HepG2 (cell line): ENCODE measurements around the gene SMYD2. TPM values are rescaled to one million over a fixed set of nuclear protein-coding genes. Genes with fewer than 3 reads are reported as not detected.

Experiments
- ATAC-seq: fragments of 200-7000 bp; cut with Tn5 transposase; 3 replicates; pipeline ENCODE4 v1.9.1; 2020; ENCODE audit warnings: mild to moderate bottlenecking, moderate library complexity
- BruUV-seq: library from RNA; stranded (reverse); fragments of 400-500 nt; replicated peaks from 2 replicates; lab custom pipeline; 2021; lab: Mats Ljungman, UMichigan
- CTCF ChIA-PET: fragments of 300-600 bp; formaldehyde crosslinking; extraction: SDS; loops from one replicate; lab custom pipeline; 2021; ENCODE audit warnings: low total read pairs, inconsistent platforms, low intra/inter-chr PET ratio; lab: Yijun Ruan, JAX
- POLR2A ChIA-PET: fragments of 350-600 bp; sonication (Branson Sonifier 250); formaldehyde crosslinking; loops from one replicate; lab custom pipeline; 2020; ENCODE audit warnings: antibody characterized with exemption, inconsistent platforms; lab: Yijun Ruan, JAX
- DNase-seq: peaks from one replicate; pipeline ENCODE4 v3.0.0-alpha.2; 2015; ENCODE audit warnings: low spot score
- FAIRE-seq: peaks from 3 replicates; lab custom pipeline; 2011; peaks lifted over from hg19 to GRCh38; lab: Jason Lieb, UNC
- H2AFZ ChIP-seq: one replicate; pipeline ENCODE4 v1.6.1; 2011; ENCODE audit warnings: low read length, inconsistent platforms
- H3K27ac ChIP-seq: fragments of 300-600 bp; 3 replicates; pipeline ENCODE4 v1.8.0; 2011; ENCODE audit warnings: mixed run types, mild to moderate bottlenecking, mixed read lengths, low read length, inconsistent platforms; ENCODE audit not compliant: insufficient read depth; ENCODE audit errors: extremely low read length
- H3K27me3 ChIP-seq, 2 experiments: fragments of 200-600 bp in 1 of 2; 2 replicates in 1 of 2; 3 replicates in 1 of 2; pipeline versions ENCODE4 v1.6.0 to v1.8.0; 2011; ENCODE audit warnings: low read length in 2 of 2, mild to moderate bottlenecking in 2 of 2, moderate library complexity in 2 of 2, inconsistent platforms in 1 of 2; ENCODE audit not compliant: insufficient read depth in 2 of 2, control insufficient read depth in 1 of 2
- H3K36me3 ChIP-seq, 2 experiments: fragments of 200-600 bp in 1 of 2; replicated peaks in 1 of 2; 2 replicates in 1 of 2; 3 replicates in 1 of 2; pipeline versions ENCODE4 v1.5.1 to v1.8.0; 2011; ENCODE audit warnings: low read length in 2 of 2, inconsistent platforms in 1 of 2; ENCODE audit not compliant: insufficient read depth in 2 of 2, control insufficient read depth in 1 of 2
- H3K4me1 ChIP-seq: 2 replicates; pipeline ENCODE4 v1.5.1; 2012; ENCODE audit warnings: low read length, inconsistent platforms; ENCODE audit not compliant: insufficient read depth
- H3K4me2 ChIP-seq: 2 replicates; pipeline ENCODE4 v1.6.0; 2011; ENCODE audit warnings: low read depth, low read length, inconsistent platforms
- H3K4me3 ChIP-seq, 3 experiments: fragments of 200-600 bp in 1 of 3; sonication (generic), shearing (Covaris generic) in 1 of 3; replicated peaks in 1 of 3; 2 replicates each; pipeline ENCODE4 v1.5.1; 2011 to 2016; ENCODE audit warnings: low read length in 3 of 3, inconsistent platforms in 2 of 3, low read depth in 2 of 3, mild to moderate bottlenecking in 2 of 3, control low read depth in 1 of 3, mixed read lengths in 1 of 3; ENCODE audit not compliant: insufficient read depth in 1 of 3
- H3K79me2 ChIP-seq: one replicate; pipeline ENCODE4 v1.6.1; 2011; ENCODE audit warnings: low read length, inconsistent platforms; ENCODE audit not compliant: insufficient read depth
- H3K9ac ChIP-seq: 2 replicates; pipeline ENCODE4 v1.6.0; 2011; ENCODE audit warnings: mild to moderate bottlenecking, low read depth, low read length, inconsistent platforms; ENCODE audit not compliant: insufficient read depth
- H3K9me3 ChIP-seq: 2 replicates; pipeline ENCODE4 v1.5.1; 2012; ENCODE audit warnings: mild to moderate bottlenecking, low read length
- H4K20me1 ChIP-seq: 2 replicates; pipeline ENCODE4 v1.6.0; 2011; ENCODE audit warnings: inconsistent platforms, mild to moderate bottlenecking, low read length, moderate library complexity; ENCODE audit not compliant: insufficient read depth
- GFI1 ChIP-seq: sonication (generic); formaldehyde crosslinking; IDR thresholded peaks from 2 replicates; pipeline ENCODE4 v1.5.0; 2020; ENCODE audit warnings: missing genetic modification reagents, mild to moderate bottlenecking, borderline replicate concordance
- NR2F6 ChIP-seq, 2 experiments: IDR thresholded peaks; 2 replicates each; pipeline ENCODE4 v1.6.1; 2016; ENCODE audit warnings: antibody characterized with exemption in 1 of 2, mild to moderate bottlenecking in 1 of 2
- RARA ChIP-seq: IDR thresholded peaks from 2 replicates; pipeline ENCODE4 v1.6.1; 2016; ENCODE audit warnings: missing genetic modification reagents, missing compliant biosample characterization
- RXRA ChIP-seq: sonication (generic); formaldehyde crosslinking; IDR thresholded peaks from 2 replicates; pipeline ENCODE4 v1.5.1; 2020; ENCODE audit warnings: missing genetic modification reagents
- SKI ChIP-seq: fragments of 450-650 bp; IDR thresholded peaks from one replicate; pipeline ENCODE4 v1.6.1; 2018; ENCODE audit warnings: mild to moderate bottlenecking; ENCODE audit not compliant: partially characterized antibody
- ZFP36L2 ChIP-seq: sonication (generic); formaldehyde crosslinking; IDR thresholded peaks from 2 replicates; pipeline ENCODE4 v1.4.0; 2020; ENCODE audit warnings: missing genetic modification reagents
- ZNF557 ChIP-seq: sonication (generic); formaldehyde crosslinking; IDR thresholded peaks from 2 replicates; pipeline ENCODE4 v1.4.0; 2020; ENCODE audit warnings: missing genetic modification reagents
- WGBS: methylation state at CpG from one replicate; pipeline ENCODE4 v1.1.6; 2017; ENCODE audit warnings: low lambda C conversion rate; 5-methylcytosine and 5-hydroxymethylcytosine counted together
- in situ Hi-C: cut with HindIII; loops from 2 replicates; pipeline ENCODE4 v1.10.0; 2017; ENCODE audit warnings: low pct_unique_long_range_greater_than_20kb; ENCODE audit not compliant: extremely low pct_ligation_motif_present
- intact Hi-C: fragments of 100-400 bp; cut with micrococcal nuclease; formaldehyde crosslinking; loops from one replicate; pipeline ENCODE4 v1.10.0; 2022; ENCODE audit not compliant: unreplicated experiment
- polyA plus RNA-seq, 8 experiments: library from polyadenylated mRNA; depleted of rRNA in 3 of 8; stranded (reverse) in 7 of 8; unstranded in 1 of 8; fragments of >200 nt; fragmentation: Illumina TruSeq in 4 of 8; extraction: Trizol in 4 of 8; gene quantifications; 2 replicates each; pipeline versions ENCODE4 v1.2.1 to v1.2.3, GENCODE V29; 2011 to 2016; ENCODE audit warnings: low read depth in 4 of 8, missing spikeins in 1 of 8, mixed read lengths in 1 of 8; ENCODE audit not compliant: insufficient read depth in 1 of 8
- total RNA-seq, 5 experiments: library from RNA; depleted of rRNA; stranded (reverse); fragments of >200 nt; fragmentation: Illumina TruSeq; extraction: Trizol; gene quantifications; 2 replicates each; pipeline ENCODE4 v1.2.3, GENCODE V29; 2016; ENCODE audit warnings: low read depth in 1 of 5
- TF ChIP-seq, protein P1 (sequence below): sonication (generic); formaldehyde crosslinking; IDR thresholded peaks from 2 replicates; pipeline ENCODE4 v1.8.1; 2023; ENCODE audit warnings: mild to moderate bottlenecking, inconsistent platforms, moderate library complexity, missing genetic modification reagents, borderline replicate concordance
- TF ChIP-seq, protein P2 (sequence below): sonication (generic); formaldehyde crosslinking; IDR thresholded peaks from 2 replicates; pipeline ENCODE4 v1.9.0; 2021; ENCODE audit warnings: missing genetic modification reagents, mild to moderate bottlenecking, borderline replicate concordance
- TF ChIP-seq, protein P3 (sequence below): sonication (generic); formaldehyde crosslinking; IDR thresholded peaks from 2 replicates; pipeline ENCODE4 v1.5.1; 2020; ENCODE audit warnings: mild to moderate bottlenecking, missing genetic modification reagents, borderline replicate concordance

Gene SMYD2
- total and polyA plus RNA-seq, 2 of the 13 experiments (the other 11 are each of a cell fraction or from before 2014, with no cell fraction given): 72.7 to 139 TPM

GRCh38 chr1:214367841-214368240 lies 86.9 kb downstream of the SMYD2 start:
- no peak for FAIRE-seq
- Histone ChIP-seq H2AFZ (no peak overlapping the region), H3K9me3 (no peaks in the 10 kb centered on the region), H3K4me3 (no peak overlapping the region), H3K79me2 (no peaks in the 10 kb centered on the region), H3K27ac (no peak overlapping the region), H3K9ac (no peak overlapping the region), H3K36me3 (peaks cover 3 to 4% of the 10 kb centered on the region in 2 experiments; a peak in 4 of 5 replicates), H3K4me1 (peaks cover 13% of the 10 kb centered on the region), H3K27me3 (no peaks in the 10 kb centered on the region), H4K20me1 (no peaks in the 10 kb centered on the region), H3K4me2 (no peak overlapping the region)
- BruUV-seq: no TSS peak
- no peak for DNase-seq
- no peak for ATAC-seq
- in situ Hi-C loops (no loop called here), intact Hi-C loops (no loop called here)
- no peak for TF ChIP-seq GFI1 (CRISPR knock-in tag)
- TF ChIP-seq, protein P1, sequence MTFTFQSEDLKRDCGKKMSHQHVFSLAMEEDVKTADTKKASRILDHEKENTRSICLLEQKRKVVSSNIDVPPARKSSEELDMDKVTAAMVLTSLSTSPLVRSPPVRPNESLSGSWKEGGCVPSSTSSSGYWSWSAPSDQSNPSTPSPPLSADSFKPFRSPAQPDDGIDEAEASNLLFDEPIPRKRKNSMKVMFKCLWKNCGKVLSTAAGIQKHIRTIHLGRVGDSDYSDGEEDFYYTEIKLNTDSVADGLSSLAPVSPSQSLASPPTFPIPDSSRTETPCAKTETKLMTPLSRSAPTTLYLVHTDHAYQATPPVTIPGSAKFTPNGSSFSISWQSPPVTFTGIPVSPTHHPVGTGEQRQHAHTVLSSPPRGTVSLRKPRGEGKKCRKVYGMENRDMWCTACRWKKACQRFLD (CRISPR knock-in tag): no peak
- TF ChIP-seq ZFP36L2 (CRISPR knock-in tag): no peak
- POLR2A ChIA-PET: no interaction called here
- WGBS: 92% methylated on average over 5 of the region's 5 CpGs
- CTCF ChIA-PET: no interaction called here

DNA sequence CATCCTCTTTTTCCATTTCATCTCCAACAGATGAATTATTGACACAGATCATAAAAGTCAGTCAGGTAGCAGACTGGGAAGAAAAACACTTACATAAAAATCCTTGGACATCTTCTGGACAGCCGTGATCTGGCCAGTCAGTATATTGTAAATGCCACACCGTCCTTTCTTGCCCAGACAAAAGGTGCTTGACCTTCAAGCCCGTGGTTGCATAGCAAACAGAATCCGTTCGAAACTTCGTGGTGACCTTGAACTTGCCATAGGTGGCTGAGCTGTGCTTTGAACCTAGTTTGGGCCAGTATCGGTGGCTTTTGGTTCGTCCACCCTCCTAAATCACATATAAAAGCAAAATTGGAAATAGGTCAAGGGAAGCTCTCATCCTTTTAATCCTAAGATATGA lies 88.4 kb downstream of the SMYD2 start:
- BruUV-seq: no TSS peak
- no peak for FAIRE-seq
- H3K27ac ChIP-seq: no peak overlapping the region
- in situ Hi-C loops: no loop called here
- ChIA-PET CTCF (no interaction called here), POLR2A (no interaction called here)
- intact Hi-C loops: no loop called here
- peak; percentile 55; the same call in 2 of the 3 replicates for ATAC-seq
- no peaks in the 10 kb centered on the region for H3K79me2 ChIP-seq
- 20% methylated on average over 8 of the region's 8 CpGs for WGBS
- H3K4me3 ChIP-seq: no peak overlapping the region
- no peak overlapping the region for H3K4me2 ChIP-seq
- peaks cover 13% of the 10 kb centered on the region for H3K4me1 ChIP-seq
- H3K36me3 ChIP-seq: peaks cover 2 to 3% of the 10 kb centered on the region in 2 experiments; a peak in 3 of 5 replicates
- H4K20me1 ChIP-seq: no peaks in the 10 kb centered on the region
- no peak overlapping the region for H2AFZ ChIP-seq
- no peaks in the 10 kb centered on the region for H3K9me3 ChIP-seq
- no peak overlapping the region for H3K9ac ChIP-seq
- peak; percentile 19 for DNase-seq
- H3K27me3 ChIP-seq: no peaks in the 10 kb centered on the region
- TF ChIP-seq NR2F6 (IDR thresholded peaks at IDR 0.05) (no peak), NR2F6 (CRISPR knock-in tag; IDR thresholded peaks at IDR 0.05) (peak; percentile 48; the same call in 1 of the 2 replicates), RXRA (CRISPR knock-in tag) (peak; percentile 52; the same call in 1 of the 2 replicates), RARA (CRISPR knock-in tag) (peak; percentile 74), ZNF557 (no peak), SKI (peak; percentile 80)
- TF ChIP-seq, protein P2, sequence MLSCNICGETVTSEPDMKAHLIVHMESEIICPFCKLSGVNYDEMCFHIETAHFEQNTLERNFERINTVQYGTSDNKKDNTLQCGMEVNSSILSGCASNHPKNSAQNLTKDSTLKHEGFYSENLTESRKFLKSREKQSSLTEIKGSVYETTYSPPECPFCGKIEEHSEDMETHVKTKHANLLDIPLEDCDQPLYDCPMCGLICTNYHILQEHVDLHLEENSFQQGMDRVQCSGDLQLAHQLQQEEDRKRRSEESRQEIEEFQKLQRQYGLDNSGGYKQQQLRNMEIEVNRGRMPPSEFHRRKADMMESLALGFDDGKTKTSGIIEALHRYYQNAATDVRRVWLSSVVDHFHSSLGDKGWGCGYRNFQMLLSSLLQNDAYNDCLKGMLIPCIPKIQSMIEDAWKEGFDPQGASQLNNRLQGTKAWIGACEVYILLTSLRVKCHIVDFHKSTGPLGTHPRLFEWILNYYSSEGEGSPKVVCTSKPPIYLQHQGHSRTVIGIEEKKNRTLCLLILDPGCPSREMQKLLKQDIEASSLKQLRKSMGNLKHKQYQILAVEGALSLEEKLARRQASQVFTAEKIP (CRISPR knock-in tag): no peak
- TF ChIP-seq, protein P3, sequence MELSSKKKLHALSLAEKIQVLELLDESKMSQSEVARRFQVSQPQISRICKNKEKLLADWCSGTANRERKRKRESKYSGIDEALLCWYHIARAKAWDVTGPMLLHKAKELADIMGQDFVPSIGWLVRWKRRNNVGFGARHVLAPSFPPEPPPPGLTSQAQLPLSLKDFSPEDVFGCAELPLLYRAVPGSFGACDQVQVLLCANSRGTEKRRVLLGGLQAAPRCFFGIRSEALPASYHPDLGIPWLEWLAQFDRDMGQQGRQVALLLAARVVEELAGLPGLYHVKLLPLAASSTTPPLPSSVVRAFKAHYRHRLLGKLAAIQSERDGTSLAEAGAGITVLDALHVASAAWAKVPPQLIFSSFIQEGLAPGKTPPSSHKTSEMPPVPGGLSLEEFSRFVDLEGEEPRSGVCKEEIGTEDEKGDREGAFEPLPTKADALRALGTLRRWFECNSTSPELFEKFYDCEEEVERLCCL (CRISPR knock-in tag): no peak
